ENCODE results near the gene REC114. TPM values are rescaled to one million over a fixed set of nuclear protein-coding genes. Genes with fewer than 3 reads are reported as not detected.

Gene REC114
- total RNA-seq, 1 donor from 2014 or later, result not detected

GRCh38 chr15:73550190-73550589 is 107.2 kb downstream of the REC114 start:
- intact Hi-C loops (cut with DNase I), result no loop called here
- no peak for DNase-seq
- Histone ChIP-seq H3K27ac (no peak overlapping the region), H3K9me3 (no peaks in the 10 kb centered on the region), H3K4me3 (no peak overlapping the region), H3K4me1 (no peaks in the 10 kb centered on the region), H3K36me3 (no peaks in the 10 kb centered on the region), H3K27me3 (ENCODE audit: low read depth) (no peaks in the 10 kb centered on the region)
- no peak for ATAC-seq
- no peak for TF ChIP-seq CTCF (IDR thresholded peaks at IDR 0.05)

- DNase-seq (no peak), ATAC-seq (no peak)
- H3K4me3 ChIP-seq, result no peak overlapping the region
- TF ChIP-seq CTCF (IDR thresholded peaks at IDR 0.05), result no peak
- intact Hi-C loops (cut with DNase I), result no loop called here
- H3K4me1 ChIP-seq, result no peaks in the 10 kb centered on the region
- H3K27ac ChIP-seq, result no peak overlapping the region
- H3K36me3 ChIP-seq, result peaks cover 42% of the 10 kb centered on the region
- H3K9me3 ChIP-seq, result no peaks in the 10 kb centered on the region
- H3K27me3 ChIP-seq (ENCODE audit: low read depth), result no peaks in the 10 kb centered on the region
These were observed 112.1 kb downstream of the REC114 start for GRCh38 chr15:73555080-73555479.

GRCh38 chr15:73558529-73558928 is 115.6 kb downstream of the REC114 start:
- no peaks in the 10 kb centered on the region for H3K9me3 ChIP-seq
- no peak for TF ChIP-seq CTCF (IDR thresholded peaks at IDR 0.05)
- ATAC-seq (no peak), DNase-seq (no peak)
- no peaks in the 10 kb centered on the region for H3K4me1 ChIP-seq
- H3K27me3 ChIP-seq (ENCODE audit: low read depth), result no peaks in the 10 kb centered on the region
- intact Hi-C loops (cut with DNase I), result no loop called here
- H3K36me3 ChIP-seq, result peaks cover 75% of the 10 kb centered on the region
- no peak overlapping the region for H3K4me3 ChIP-seq
- no peak overlapping the region for H3K27ac ChIP-seq

GRCh38 chr15:73560501-73561117 is 117.6 kb downstream of the REC114 start:
- Histone ChIP-seq H3K4me1 (no peaks in the 10 kb centered on the region), H3K4me3 (no peak overlapping the region), H3K27me3 (ENCODE audit: low read depth) (no peaks in the 10 kb centered on the region), H3K9me3 (no peaks in the 10 kb centered on the region), H3K36me3 (peaks cover 94% of the 10 kb centered on the region), H3K27ac (no peak overlapping the region)
- no peak for DNase-seq
- intact Hi-C loops (cut with DNase I), result no loop called here
- peak; percentile 42 for TF ChIP-seq CTCF (IDR thresholded peaks at IDR 0.05)
- no peak for ATAC-seq

GRCh38 chr15:73564255-73564654 is 121.3 kb downstream of the REC114 start:
- Histone ChIP-seq H3K27me3 (ENCODE audit: low read depth) (no peaks in the 10 kb centered on the region), H3K36me3 (peaks cover 95% of the 10 kb centered on the region), H3K4me3 (no peak overlapping the region), H3K4me1 (no peaks in the 10 kb centered on the region), H3K27ac (no peak overlapping the region), H3K9me3 (no peaks in the 10 kb centered on the region)
- intact Hi-C loops (cut with DNase I), result no loop called here
- ATAC-seq (peak in 1 of 2 donors; percentile 55), DNase-seq (no peak)
- no peak for TF ChIP-seq CTCF (IDR thresholded peaks at IDR 0.05)
